Measurements from ENCODE around the gene COL11A2.

COL11A2 gene

GRCh38 chr6:33113755-33114154 lies 78.5 kb downstream of the COL11A2 start:
- DNase-seq: no peak

All from effector CD8-positive, alpha-beta T cell (primary cell).